C4-2B (cell line): ENCODE measurements around the gene PTPRF.
"Not testable (repeated sequence)": the region's sequence is repeated elsewhere in the genome, so short reads cannot be mapped to it uniquely, and the experiment has no call there.

Experiments
- CTCF ChIP-seq: fragments of 450-650 bp; conservative IDR thresholded peaks from 2 replicates; pipeline ENCODE4 v1.5.1; 2017; ENCODE audit warnings: mild to moderate bottlenecking
- ZFX ChIP-seq: fragments of 450-650 bp; IDR thresholded peaks from 2 replicates; pipeline ENCODE4 v1.6.1; 2017

DNA sequence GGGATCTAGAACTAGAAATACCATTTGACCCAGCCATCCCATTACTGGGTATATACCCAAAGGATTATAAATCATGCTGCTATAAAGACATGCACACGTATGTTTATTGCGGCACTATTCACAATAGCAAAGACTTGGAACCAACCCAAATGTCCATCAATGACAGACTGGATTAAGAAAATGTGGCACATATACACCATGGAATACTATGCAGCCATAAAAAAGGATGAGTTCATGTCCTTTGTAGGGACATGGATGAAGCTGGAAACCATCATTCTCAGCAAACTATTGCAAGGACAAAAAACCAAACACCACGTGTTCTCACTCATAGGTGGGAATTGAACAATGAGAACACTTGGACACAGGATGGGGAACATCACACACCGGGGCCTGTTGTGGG, 107.7 kb downstream of the PTPRF start:
- TF ChIP-seq CTCF, ZFX: not testable (repeated sequence)
